ENCODE data around the gene LGALS8.
"Not testable (repeated sequence)": the region's sequence is repeated elsewhere in the genome, so short reads cannot be mapped to it uniquely, and the experiment has no call there.

LGALS8 gene

DNA sequence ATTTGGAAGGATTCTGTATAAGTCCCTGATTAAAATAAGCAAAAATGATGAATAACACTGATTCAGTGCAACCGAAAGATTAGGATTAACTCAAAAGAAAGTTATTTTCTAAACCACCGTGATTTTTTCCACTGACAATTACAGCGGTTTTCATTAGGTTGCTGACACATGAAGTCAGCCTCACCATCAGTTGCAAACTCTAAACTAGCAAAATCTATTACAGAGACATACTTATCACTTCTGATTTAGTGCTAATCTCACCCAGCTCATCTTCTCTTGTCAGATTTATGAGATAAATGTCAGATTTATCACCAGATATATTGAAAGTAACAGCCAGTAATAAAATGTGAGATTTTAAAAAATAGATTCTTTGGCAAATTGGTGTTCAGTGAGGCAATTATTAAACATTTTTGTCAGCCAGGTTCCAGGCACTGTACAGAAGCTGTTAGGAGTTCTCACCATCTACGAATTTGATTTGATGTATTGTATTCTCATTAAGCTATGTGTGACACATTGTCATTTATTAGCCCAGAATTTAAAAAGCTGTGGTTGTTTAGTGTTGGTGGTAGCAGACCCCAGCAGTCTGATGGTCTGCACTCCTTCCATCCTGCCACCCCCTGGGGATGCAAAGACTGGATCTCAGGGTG is 37.3 kb upstream of the LGALS8 start:
- Histone ChIP-seq H3K4me2 (no peak overlapping the region), H3K4me3 (IDR thresholded peaks at IDR 0.05; ENCODE audit: insufficient read depth, low read depth, low read length) (no peak overlapping the region), H3K79me2 (ENCODE audit: insufficient read depth, low read depth) (no peaks in the 10 kb centered on the region), H3K9ac (no peak overlapping the region), H2AFZ (ENCODE audit: low read depth) (no peak overlapping the region), H3K4me1 (ENCODE audit: low read depth, poor library complexity, severe bottlenecking) (peaks cover 4% of the 10 kb centered on the region), H3K36me3 (ENCODE audit: insufficient read depth) (no peaks in the 10 kb centered on the region), H4K20me1 (ENCODE audit: insufficient read depth) (no peaks in the 10 kb centered on the region), H3K27ac (no peak overlapping the region), H3K27me3 (ENCODE audit: insufficient read depth, low read depth) (no peaks in the 10 kb centered on the region)
- TF ChIP-seq, protein P1, sequence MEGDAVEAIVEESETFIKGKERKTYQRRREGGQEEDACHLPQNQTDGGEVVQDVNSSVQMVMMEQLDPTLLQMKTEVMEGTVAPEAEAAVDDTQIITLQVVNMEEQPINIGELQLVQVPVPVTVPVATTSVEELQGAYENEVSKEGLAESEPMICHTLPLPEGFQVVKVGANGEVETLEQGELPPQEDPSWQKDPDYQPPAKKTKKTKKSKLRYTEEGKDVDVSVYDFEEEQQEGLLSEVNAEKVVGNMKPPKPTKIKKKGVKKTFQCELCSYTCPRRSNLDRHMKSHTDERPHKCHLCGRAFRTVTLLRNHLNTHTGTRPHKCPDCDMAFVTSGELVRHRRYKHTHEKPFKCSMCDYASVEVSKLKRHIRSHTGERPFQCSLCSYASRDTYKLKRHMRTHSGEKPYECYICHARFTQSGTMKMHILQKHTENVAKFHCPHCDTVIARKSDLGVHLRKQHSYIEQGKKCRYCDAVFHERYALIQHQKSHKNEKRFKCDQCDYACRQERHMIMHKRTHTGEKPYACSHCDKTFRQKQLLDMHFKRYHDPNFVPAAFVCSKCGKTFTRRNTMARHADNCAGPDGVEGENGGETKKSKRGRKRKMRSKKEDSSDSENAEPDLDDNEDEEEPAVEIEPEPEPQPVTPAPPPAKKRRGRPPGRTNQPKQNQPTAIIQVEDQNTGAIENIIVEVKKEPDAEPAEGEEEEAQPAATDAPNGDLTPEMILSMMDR (conservative IDR thresholded peaks at IDR 0.05; ENCODE audit: low read depth, low read length) = no peak

DNA sequence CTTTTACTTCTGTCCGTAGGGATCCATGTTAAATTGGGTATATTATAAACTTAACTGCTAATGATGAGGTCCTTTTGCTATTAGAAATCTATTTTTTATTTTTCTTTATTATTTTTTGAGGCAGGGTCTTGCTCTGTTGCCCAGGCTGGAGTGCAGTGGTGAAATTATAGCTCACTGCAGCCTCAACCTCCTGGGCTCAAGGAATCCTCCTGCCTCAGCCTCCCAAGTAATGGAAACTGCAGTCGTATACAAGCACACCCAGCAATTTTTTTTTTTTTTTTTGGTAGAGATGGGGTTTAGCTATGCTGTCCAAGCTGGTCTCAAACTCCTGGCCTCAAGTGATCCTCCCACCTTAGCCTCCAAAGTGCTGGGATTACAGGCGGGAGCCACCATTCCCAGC is 34.6 kb upstream of the LGALS8 start:
- H3K27ac ChIP-seq; H2AFZ ChIP-seq (ENCODE audit: low read depth); H3K9ac ChIP-seq; H3K4me3 ChIP-seq (IDR thresholded peaks at IDR 0.05; ENCODE audit: insufficient read depth, low read depth, low read length); H3K4me1 ChIP-seq (ENCODE audit: low read depth, poor library complexity, severe bottlenecking); H3K27me3 ChIP-seq (ENCODE audit: insufficient read depth, low read depth); H3K79me2 ChIP-seq (ENCODE audit: insufficient read depth, low read depth); H3K4me2 ChIP-seq; H3K36me3 ChIP-seq (ENCODE audit: insufficient read depth); H4K20me1 ChIP-seq (ENCODE audit: insufficient read depth): not testable (repeated sequence)

DNA sequence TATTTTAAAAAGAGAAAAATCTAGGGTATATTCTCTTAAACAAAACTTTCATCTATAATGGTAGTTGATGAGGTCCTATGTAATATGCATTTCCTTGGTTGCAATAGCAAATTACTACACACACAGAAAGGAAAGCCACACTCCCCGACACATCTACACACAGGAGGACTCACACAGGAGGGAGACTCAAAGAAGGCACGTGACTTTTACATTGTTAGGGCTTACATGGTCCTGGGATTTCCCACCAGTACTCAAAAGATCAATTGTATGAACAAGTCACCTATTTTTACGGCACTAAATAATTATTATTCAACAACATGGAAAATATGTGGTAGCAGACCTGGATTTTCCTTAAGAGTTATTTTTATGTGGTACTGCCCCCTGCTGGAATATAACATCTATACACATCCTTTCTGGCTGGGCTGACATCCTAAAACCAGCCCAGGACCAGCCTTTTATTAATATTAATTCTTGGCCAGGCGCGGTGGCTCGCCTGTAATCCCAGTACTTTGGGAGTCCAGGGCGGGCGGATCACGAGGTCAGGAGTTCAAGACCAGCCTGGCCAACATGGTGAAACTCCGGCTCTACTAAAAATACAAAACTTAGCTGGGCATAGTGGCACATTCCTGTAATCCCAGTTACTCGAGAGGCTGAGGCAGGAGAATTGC is 33.9 kb upstream of the LGALS8 start:
- Histone ChIP-seq H3K4me3 (IDR thresholded peaks at IDR 0.05; ENCODE audit: insufficient read depth, low read depth, low read length) (no peak overlapping the region), H3K36me3 (ENCODE audit: insufficient read depth) (no peaks in the 10 kb centered on the region), H3K4me2 (no peak overlapping the region), H3K27me3 (ENCODE audit: insufficient read depth, low read depth) (no peaks in the 10 kb centered on the region), H3K27ac (no peak overlapping the region), H3K9ac (no peak overlapping the region), H4K20me1 (ENCODE audit: insufficient read depth) (no peaks in the 10 kb centered on the region), H3K79me2 (ENCODE audit: insufficient read depth, low read depth) (no peaks in the 10 kb centered on the region), H3K4me1 (ENCODE audit: low read depth, poor library complexity, severe bottlenecking) (peaks cover 4% of the 10 kb centered on the region), H2AFZ (ENCODE audit: low read depth) (no peak overlapping the region)
- TF ChIP-seq, protein P1 (conservative IDR thresholded peaks at IDR 0.05; ENCODE audit: low read depth, low read length) = peak; percentile 87

DNA sequence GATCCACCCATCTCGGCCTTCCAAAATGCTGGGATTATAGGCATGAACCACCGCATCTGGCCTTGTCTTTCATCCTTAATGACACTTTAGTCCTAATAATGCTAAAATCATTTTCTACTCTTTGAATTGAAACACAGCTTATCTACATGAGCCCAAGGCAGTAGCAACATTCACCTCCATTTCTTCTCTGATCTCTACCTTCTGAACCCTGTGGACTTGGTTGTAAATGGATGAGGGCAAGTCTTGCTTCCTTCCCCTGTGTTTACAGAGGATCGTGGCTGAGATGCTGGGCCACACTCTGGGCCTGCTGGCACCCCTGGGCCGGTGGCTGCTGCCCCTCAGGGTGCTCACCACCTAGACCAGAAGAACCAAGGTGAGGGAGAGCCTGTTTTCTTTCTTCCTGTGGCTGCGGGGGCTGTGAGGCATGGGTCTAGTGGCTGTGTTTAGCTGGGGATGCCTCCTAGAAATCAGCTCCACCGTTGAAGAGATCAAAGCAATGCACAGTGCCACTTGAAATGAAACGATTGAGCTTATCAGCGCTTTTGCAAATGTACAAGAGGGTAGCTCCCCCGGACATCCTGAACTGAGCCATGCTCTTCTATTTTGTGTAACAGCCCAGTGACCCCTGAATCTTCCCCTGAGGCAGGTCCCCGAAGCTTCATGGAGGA is 32.2 kb upstream of the LGALS8 start:
- Histone ChIP-seq H3K9ac (no peak overlapping the region), H3K4me2 (no peak overlapping the region), H2AFZ (ENCODE audit: low read depth) (no peak overlapping the region), H3K36me3 (ENCODE audit: insufficient read depth) (no peaks in the 10 kb centered on the region), H3K4me3 (IDR thresholded peaks at IDR 0.05; ENCODE audit: insufficient read depth, low read depth, low read length) (no peak overlapping the region), H3K79me2 (ENCODE audit: insufficient read depth, low read depth) (no peaks in the 10 kb centered on the region), H4K20me1 (ENCODE audit: insufficient read depth) (no peaks in the 10 kb centered on the region), H3K27me3 (ENCODE audit: insufficient read depth, low read depth) (no peaks in the 10 kb centered on the region), H3K4me1 (ENCODE audit: low read depth, poor library complexity, severe bottlenecking) (peaks cover 2% of the 10 kb centered on the region), H3K27ac (no peak overlapping the region)
- TF ChIP-seq, protein P1 (conservative IDR thresholded peaks at IDR 0.05; ENCODE audit: low read depth, low read length) = no peak

DNA sequence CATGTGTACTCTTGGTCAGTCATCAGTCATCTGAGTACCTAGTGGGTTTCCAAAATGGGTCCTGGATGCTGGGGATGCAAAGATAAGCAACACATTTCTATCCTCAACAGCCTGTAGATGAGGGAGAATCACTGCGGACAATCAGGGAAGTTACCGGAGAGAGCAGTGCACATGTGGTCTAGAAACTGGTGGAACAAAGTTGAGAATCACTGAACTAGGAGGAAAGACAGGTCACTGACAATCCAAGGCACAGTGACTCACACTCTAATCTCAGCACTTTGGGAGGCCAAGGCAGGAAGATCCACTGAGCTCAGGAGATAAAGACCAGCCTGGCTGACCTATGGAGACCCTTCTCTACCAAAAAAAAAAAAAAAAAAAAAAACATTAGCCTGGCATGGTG is 31.4 kb upstream of the LGALS8 start:
- no peaks in the 10 kb centered on the region for H3K79me2 ChIP-seq (ENCODE audit: insufficient read depth, low read depth)
- H3K27ac ChIP-seq = no peak overlapping the region
- no peak overlapping the region for H3K4me2 ChIP-seq
- H2AFZ ChIP-seq (ENCODE audit: low read depth) = no peak overlapping the region
- H3K4me3 ChIP-seq (IDR thresholded peaks at IDR 0.05; ENCODE audit: insufficient read depth, low read depth, low read length) = no peak overlapping the region
- no peaks in the 10 kb centered on the region for H3K27me3 ChIP-seq (ENCODE audit: insufficient read depth, low read depth)
- no peaks in the 10 kb centered on the region for H3K4me1 ChIP-seq (ENCODE audit: low read depth, poor library complexity, severe bottlenecking)
- no peaks in the 10 kb centered on the region for H4K20me1 ChIP-seq (ENCODE audit: insufficient read depth)
- no peaks in the 10 kb centered on the region for H3K36me3 ChIP-seq (ENCODE audit: insufficient read depth)
- H3K9ac ChIP-seq = no peak overlapping the region
- TF ChIP-seq, protein P1 (conservative IDR thresholded peaks at IDR 0.05; ENCODE audit: low read depth, low read length) = no peak

Measured in KMS-11 (cell line).